ENCODE measurements around the gene DYRK1B.

Gene DYRK1B

DNA sequence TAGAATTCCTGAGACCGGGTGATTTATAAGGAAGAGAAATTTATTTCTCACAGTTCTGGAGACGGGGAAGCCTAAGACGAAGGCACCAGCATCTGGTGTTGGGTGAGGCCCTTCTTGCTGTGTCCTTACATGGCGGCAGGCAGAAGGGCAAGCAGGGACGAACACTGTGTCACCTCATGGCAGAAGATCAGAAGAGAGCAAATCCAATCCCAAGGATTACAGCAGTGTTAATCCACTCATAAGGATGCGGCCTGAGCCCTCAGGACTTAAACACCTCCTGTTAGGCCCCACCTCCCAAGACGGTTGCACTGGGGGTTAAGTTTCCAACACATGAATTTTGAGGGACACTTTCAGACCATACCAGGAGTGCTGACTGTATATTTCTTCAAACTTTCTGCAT, 18.9 kb upstream of the DYRK1B start:
- no peak for DNase-seq

DNA sequence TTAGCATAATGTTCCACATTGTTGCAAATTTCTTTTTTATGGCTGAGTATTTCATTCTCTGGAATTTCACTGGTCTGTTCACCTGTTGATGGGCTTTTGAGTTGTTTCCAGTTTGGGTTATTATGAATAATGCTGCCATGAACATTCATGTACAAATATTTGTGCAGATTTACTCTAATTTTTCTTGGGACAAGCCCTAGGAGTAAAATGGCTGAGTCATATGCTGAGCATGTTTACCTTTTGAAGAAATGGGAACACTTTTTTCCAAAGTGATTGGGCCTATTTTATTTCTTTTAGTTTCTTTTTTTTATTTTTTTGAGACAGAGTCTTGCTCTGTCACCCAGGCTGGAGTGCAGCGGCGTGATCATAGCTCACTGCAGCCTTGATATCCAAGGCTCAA, 16.9 kb upstream of the DYRK1B start:
- no peak for DNase-seq

DNA sequence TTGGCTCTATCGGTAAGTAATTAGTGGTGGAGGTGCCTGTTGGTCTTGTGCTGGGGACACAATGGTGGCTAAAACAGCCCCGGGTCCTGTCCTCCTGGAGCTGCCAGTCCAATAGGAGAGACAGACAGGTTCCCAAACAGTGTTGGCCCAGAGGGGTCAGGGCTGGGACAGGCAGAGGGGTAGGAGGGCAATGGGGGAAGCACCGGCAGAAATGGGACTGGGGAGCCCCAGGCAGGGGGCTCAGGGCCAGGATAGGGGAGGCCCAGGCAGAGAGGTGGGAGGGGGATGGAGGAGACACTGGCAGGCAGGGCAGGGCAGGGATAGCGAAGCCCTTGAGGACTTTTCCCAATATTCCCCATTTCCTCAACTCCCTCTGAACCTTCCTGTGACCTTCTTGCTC, 14.4 kb upstream of the DYRK1B start:
- no peak for DNase-seq

DNA sequence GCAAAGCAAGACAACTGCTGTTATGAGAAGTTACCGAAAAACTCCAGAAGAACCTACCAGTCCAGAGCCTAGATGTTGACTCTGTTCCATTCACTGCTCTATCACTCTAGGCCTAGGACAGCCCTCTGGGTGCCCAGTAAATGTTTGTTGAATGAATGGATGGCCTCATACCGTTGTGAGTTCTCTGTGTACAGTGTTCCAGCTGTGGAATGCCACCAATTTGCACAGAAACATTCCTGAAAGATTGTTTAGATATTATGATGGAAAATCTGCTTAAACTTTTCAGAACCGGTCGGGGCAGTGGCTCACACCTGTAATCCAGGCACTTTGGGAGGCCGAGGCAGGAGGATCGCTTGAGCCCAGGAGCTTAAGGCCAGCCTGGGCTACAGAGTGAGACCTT, 13.6 kb upstream of the DYRK1B start:
- no peak for DNase-seq

DNA sequence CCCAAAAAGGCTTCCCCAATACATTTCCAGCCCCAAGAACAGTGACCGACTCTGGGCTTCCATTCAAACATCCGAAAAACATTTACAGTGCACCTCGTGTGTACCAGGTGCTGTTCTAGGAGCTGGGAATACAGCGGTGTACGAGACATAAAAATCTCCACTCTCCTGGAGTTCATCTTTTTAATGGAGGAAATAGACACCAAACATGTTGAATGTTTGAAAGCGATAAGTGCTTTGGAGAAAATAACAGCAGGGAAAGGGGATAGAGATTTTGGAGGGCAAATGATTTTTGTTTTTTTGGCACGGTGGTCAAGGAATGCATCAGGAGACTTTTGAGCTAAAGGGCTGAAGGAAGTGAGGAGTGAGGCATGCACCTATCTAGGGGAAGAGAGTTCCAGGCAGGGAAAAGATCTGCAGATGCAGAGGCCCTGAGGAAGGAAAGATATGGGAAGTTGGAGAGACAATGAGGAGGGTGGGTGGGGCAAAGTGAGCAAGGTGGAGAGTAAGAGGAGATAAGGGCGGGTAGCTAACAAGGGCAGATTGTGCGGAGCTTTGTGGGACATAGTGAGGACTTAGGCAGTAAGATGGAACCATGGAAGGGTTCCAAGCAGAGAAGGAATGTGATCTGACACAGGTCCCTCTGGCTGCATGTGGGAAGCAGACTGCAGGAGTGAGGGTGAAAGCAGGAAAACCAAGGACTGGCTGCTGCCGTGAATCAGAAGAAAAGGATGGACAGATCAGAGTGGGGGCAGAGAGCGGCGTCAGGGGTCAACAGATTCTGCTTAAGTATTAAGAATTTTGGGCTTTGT, 12.9 kb upstream of the DYRK1B start:
- DNase-seq: no peak

DNA sequence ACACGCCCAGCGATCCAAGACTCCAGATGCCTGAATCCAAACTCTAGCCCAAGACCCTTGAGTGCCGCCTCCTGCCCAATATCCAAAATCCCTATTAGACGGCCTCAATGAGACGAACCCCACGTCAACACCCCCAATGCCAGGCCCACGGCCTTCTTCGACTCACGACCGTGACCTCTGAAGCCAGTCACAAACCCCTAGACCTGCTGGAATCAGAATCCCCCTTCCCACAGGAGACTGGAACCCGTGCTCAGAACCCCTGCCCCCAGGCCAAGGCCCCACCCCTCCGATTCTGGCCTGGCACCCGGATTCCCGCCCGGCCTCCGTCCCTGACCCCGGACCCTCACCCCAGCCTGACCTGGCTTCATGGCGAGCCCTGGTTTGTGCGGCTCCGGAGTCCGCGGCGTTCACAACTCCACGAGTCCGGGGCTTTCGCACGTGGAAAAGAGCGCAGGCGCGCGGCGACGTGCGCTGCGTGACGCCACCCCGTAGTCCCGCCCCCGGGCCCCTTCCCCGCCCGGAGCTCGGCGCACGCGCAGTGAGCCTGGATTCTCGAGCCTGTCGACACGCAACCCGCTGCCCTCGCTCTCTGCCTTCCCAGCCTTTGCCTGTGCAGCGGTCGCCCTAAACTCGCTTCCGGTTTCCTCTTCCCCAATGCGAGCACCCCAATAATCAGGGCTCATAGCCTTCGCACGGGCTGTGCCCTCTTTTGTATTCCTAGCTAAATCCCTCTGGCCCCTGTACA, 12.1 kb upstream of the DYRK1B start, which contains the start of gene FBL:
TSS of gene FBL (minus strand) at position 447 of the 745 bp plus-strand sequence. CDS start at position 368, 79 bp downstream.
- peak; percentile 84 for DNase-seq

DNA sequence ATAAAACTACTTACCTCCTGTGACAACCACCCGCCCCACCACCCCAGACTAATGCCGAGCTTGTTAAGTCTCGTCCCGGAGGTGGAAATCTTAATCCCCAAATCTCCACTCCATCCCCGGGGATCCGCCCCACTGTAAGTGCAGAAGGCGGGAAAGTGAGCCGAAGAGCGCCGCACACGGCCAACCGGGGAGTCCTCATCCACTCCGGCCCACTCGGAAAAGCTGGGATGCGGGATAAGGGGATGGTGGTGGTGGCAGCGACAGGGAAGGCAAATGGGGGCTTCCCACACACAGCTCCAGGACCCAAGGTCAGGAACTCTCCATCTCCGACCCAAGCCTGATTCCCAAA, 11.6 kb upstream of the DYRK1B start:
- no peak for DNase-seq

DNA sequence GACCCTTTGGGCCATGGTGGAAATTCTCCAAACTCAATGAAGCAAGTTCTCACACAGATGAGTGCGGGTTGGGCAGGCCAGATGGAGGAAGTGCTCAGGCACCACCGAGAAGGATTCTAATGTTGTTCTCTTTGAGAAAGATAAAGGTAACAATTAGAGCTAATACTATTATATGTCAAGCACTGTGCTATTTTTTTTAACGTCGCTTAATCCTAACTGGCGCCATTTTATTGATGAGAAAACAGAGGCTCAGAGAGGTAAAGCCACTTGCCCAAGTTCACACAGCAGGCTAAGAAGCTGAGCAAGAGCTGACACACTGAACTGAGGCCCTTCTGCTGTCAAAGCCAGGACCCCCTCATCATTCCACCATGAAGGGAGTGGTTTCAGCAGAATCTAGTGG, 11.2 kb upstream of the DYRK1B start:
- no peak for DNase-seq

DNA sequence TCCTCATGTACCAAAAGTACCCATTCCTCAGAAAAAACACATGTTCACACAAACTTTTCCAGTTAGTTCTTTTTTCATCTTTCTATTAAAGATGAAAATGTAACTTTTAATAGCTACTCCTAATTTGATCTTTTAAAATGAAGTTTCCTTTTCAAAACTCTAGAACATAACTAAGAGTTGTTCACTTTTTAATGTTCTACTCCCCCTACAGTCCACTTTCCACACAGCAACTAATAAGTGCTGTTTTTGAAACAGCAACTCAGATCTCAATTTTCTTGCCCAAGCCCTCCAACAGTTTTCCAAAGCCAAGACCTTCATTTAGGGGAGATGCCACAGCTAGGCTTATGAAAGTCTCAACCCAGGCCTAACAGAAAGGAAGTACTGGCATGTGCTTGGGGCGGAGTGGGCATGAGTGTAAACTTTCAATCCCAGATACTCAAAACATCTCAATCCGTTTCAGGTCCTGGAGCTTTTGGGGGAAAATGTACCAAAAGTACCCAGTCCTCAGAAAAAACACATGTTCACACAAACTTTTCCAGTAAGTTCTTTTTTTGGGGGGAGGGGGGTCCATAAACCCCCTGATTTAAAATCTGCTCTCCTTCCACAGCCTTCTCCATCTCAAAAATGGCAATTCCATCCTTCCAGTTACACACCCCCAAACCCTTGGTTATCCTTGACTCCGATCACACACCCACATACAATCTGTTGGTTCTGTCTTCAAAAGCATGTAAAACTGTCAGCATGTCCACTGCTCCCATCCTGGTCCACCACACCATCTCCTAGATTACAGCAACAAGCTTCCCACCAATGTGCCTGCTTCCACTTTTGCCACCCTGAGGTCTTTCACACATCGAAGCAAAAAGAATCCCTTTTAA, 10.2 kb upstream of the DYRK1B start:
- DNase-seq: no peak

DNA sequence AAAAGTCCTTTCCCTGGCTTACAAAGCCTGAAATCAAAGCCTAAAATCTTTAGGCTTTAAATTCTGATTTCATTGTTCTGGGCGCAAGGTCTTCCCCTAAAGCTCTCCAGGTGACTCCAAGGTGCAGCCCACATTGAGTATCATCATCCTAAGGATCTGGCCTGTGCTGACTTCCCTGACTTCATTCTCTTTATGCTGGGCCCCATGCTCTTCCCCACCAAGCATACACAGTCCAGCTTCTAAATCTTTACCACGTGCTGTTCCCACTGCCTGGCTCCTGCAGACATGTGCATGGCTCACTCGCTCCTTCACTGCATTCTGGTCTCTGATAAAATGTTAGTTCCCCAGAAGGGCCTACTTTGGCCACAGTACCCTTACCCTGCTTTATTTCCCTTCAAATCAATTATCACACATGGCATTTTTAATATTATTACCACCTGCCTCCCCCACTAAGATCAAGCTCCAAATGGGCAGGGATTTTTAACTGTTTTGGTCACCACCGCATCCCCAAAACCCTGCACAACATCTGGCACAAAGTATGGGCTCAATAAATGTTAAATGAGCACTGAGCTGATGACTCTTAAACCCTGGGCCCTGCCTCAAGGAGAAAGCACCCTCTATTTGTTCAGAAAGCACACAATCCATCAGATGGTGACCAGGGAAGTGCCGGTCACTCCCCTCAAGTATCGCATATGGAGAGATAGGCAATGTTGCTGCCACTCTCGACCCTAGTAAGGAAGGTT, 8.9 kb upstream of the DYRK1B start:
- DNase-seq: no peak

DNA sequence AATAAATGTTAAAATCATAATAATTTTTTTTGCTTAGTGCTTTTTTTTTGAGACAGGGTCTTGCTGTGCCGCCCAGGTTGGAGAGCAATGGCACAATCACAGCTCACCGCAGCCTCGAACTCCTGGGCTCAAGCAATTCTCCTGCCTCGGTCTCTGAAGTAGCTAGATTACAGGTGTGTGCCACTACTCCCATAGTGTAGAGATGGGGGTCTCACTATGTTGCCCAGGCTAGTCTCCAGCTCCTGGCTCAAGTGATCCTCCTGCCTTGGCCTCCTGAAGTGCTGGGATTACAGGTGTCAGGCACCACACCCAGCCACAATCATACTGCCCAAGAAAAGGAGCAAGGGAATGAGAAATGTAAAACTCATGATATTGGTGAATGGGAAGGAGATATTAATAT, 7.1 kb upstream of the DYRK1B start:
- no peak for DNase-seq

DNA sequence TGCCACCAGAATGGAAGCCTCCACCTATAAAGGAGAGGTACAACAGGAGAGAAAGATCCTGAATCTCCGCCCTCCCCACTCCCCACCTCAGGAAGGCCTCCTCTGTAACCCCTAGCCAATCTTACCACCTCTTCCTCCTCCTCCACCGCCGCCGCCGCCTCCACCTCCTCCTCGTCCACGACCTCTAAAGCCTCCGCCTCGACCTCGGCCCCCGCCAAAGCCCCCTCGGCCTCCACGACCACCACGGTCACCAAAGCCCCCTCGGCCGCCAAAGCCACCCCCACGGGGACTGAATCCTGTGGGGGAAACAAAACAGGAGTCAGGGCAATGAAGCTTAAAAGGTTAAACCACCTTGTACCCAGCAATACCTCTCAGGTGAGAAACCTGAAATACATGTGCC, 6.5 kb upstream of the DYRK1B start:
- DNase-seq: no peak

DNA sequence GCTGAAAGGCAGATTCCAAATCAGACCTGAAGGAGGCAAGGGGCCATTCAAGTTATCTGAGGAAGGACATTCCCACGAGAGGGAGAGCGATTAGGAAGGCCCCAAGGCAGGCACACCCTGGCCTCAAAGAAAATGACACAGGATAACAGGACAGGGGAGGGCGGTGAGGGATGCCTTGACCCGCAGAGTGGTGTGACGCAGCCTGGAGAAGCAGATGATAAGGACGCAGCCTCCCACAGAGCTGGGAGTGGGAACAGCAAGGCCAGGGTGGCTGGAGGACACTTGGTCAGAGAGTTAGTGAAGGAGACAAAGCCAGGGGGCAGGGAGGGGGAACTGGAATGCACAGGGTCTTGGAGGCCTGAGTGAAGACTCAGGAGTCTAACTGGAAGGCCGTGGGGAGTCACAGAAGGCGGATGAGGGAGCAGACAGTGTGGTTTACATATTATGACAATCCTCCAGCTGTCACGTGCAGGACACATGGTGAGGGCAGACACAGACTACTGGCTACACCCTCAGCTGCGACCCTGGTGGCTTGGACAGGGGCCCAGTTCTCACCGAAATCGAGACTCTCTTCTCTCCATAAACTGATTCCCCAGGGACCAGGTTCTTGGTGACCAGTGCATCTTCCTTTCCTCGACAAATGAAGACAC, 5.8 kb upstream of the DYRK1B start:
- DNase-seq: no peak

DNA sequence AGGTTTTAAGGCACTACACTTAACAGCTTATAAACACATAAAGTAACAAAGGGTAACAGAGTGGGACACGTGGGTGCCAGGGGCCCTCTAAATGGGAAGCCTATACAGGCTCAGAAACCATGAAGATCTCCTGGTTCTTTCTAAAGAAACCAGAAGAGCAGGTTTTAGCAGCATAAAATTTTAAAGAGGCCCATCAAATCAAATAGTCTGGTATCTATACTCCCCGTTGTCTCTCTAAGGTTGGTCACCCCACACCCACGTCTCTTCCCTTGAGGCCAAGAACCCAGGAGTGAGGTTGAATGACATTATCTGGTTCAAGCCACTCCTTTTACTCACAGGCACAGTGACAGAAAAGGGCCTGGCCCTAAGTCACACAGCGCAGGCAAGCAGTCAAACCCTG, 4.6 kb upstream of the DYRK1B start:
- DNase-seq: no peak

DNA sequence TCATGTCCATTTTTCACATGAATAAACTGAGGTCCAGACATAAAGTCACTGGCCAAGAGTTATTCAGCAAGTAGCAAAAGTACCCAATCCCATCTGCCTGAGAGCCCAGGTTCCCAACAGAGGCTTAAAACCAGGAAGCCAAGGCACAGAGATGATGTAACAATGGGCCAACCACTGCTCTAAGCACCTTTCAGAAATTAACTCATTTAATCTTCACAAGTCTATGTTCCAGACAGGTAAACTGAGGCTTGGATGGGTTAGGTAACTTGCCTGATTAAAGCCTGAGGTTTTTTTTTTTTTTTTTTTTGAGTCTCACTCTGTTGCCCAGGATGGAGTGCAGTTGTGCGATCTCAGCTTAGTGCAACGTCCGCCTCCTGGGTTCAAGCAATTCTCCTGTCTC, 4.0 kb upstream of the DYRK1B start:
- no peak for DNase-seq

DNA sequence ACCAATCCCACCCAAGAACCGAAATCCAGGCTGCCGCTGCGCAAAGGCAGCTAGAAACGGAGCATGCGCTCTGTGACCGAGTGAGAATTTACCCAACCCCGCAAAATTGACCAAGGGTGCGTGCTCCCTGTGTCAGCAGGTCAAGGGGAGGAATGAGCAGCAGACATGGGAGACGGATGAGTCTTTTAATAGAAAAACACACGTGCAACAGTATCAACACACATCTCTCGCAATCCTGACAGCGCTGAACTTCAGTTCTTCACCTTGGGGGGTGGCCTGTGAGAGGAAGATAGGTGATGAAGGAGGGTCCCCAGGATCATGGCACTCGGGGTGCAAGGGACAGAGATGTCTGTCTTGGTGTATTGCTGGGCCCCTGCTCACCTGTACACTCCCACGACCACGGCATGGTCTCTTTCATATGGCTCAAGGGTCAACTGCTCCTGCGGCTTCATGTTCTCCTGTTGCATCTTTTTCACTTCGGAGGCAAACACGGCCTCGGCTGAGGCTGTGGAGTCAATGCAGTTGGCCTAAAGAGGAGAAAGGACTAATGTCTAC, 402 bp upstream of the DYRK1B start:
- DNase-seq: no peak

DNA sequence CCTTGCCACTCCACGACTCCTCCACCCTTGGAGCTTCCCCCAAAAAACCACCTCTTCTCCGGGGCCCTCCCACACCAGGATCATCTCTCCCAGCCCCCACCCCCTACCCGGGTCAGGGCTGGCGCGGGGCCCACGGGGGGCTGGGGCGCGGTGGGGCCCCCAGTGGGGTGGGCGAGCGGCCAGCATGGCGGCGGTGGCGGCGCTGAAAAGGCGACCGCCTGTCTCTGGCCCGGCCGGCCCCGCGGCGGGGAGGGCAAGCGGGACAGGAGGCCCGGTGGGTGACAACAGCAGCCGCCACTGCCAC, 850 bp downstream of the DYRK1B start:
- no peak for DNase-seq

DNA sequence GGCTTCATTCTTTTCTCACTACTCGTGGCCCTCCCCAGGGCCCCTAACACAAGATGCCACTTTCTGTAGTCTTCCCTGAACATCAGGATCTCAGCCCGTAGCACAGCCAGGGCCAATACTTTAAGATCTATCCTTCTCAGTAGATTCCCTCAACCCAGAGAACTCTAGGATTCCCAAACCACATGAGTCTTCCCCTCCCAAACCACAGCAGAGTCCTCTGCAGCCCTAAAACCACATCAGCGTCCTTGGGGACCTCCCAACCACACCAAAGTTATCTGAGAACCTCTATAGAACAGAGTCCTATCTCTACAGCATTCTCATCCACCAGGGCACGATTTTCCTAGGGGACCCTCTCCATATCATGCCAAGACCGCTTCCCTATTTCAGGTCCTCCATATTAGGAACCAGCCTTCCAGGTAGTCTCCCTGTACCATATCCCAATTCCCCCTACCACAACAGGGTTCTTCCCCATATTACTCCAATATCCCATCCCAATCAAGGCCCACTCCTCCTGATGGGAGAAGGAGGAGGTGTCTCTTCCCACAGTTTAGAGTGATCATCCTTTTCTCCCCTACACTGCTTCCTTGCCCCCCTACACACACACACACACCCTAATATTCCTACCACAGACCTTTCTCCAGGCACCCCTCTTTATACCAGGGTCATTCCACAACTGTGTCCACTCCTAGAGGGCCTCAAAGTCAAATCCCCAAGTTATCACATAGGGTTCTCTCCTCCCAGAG, 1.4 kb downstream of the DYRK1B start:
- DNase-seq: no peak

DNA sequence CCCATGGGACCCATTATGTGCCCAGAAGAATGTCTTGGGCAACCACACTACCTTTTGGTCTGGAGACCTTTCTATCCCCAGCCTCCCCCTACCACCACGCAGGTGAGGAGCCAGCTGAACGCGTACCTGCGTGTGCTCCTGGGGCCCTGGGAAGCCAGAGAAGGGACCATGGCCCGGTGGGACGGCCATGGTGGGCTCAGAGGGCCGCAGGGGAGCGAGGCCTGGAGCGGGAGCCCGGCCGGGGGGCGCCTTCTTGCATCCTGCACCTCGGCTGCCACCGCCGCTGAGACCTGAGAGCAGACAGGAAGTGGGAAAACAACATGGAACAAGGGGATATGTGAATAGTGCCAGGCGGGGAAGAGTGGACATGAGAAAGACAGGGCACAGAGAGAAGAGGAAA, 2.3 kb downstream of the DYRK1B start:
- DNase-seq: no peak

DNA sequence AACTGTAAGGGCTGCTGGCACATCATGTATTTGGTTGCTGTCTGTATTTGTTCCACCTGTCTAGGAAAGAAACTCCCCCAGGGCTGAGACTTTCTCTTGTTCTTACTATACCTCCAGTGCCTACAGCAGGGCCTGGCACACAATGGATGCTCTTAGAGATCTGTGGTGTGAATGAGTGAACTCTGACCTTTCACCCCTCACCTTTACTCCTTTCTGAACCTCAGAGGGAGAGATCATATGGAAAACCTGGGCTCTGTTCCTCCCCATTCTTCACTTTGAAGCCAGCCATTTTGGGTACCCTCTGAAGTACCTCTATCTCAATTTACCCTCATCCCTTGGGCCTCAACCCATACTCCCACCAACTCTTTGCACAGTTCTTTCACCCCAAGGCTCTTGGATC, 3.1 kb downstream of the DYRK1B start:
- no peak for DNase-seq

DNA sequence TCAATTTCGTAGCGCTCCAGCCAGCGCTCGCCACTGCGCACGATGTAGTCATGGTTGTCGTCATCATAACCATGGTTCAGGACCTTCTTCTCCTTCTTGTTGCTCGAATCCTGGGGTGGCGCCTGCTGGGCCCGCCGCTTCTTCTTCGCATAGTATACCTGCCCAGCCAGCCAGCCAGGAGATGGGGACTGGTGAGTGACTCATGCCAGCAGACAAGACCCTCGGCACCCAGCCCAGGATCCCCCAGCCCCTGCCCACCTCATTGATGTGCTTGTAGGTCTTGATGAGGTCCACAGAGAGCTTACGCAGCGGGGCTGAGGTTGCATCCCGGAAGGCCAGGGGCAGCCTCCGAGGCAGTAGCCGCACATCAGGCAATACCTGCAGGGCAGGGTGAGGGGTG, 3.6 kb downstream of the DYRK1B start:
- no peak for DNase-seq
